NK-92 treated with Interleukin-12 subunit alpha and Interleukin-12 subunit beta, amount 100 ng/mL, for 24 hours (cell line): ENCODE data around the gene MATN3.
"Not testable (repeated sequence)": the region's sequence is repeated elsewhere in the genome, so short reads cannot be mapped to it uniquely, and the experiment has no call there.

ENCODE experiments used
- DNase-seq: peaks from one replicate; lab custom pipeline; 2025; lab: John Stamatoyannopoulos, UW

MATN3 gene

DNA sequence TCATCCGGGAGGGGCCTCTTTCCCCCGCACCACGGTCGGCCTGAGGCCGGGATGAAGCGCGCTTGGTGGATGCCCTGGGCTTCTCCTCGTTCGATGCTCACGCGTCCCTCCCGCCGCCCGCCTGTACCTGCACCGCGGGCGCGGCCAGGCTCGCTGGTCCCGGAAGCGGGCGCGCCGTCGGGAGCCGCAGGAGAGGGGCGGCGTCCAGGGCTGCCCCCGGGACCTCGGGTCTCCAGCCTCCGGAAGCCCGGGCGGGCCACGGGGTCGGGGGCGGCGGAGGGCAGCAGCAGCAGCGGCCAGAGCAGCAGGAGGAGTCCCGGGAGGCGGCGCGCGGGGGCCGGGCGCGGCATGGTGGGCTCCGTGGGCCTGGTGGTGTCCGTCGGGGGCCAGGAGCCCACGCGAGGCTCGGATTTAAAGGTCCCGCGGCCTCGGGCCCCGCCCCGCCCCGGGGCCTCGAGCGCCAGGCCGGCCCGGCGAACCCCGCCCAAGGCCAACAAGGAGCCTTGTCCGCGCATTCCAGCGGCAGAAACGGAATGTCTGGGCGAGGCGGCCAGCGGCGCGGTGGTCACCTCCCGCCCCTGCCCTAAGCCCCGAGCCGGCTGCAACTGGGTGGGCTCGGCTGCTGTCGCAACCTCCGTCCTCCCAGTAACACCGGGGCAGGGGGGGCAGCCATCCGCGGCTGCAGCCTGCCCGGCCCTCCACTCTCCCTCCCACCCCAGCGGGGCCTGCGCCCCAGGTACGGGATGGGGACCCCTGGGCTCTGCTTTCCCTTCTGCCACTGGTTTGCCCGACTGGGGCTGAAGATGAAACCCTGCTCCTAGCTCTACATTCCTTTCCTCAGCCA, at the start of gene MATN3:
TSS of gene MATN3 (minus strand) at position 387 of the 844 bp plus-strand sequence. CDS start at position 350, 37 bp downstream.
- DNase-seq, result no peak

- DNase-seq, result no peak
These were observed 49.5 kb upstream of the MATN3 start for GRCh38 chr2:20061940-20062339.

DNA sequence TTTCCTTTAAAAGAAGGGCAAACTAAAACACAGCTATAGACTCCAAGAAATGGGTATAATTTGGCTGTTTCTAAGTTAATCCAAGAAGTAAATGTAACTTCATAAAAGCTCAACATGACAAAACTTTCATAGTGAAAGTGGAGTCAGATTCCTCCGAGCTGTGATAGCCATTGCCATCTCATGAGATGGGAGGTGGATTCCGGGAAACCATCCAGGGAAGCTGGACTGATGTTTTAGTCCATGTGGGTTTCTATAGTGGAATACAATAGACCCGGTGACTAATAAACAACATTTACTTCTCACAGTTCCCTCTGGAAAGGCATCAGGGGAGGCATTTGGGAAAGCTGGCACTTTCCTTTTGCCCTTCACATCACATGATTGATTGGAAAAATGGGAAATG, 49.0 kb upstream of the MATN3 start:
- no peak for DNase-seq

GRCh38 chr2:20060106-20060505, 47.6 kb upstream of the MATN3 start:
- DNase-seq, result no peak

DNA sequence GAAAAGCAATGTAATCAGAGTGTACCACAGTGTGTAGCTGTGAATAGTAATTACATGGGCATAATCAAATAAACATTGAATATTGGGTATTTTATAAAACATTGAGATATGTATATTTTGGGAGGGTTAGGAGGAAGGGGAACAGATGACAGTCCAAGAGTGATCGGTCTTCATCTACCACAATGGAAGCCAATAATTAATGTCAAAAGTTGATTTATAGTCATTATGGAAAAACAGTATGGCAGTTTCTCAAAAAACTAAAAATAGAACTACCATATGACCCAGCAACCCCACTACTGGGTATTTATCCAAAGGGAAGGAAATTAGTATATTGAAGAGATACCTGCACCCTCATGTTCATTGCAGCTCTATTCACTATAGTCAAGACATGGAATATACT, 44.8 kb upstream of the MATN3 start:
- DNase-seq, result no peak

- DNase-seq, result no peak
These were observed 42.5 kb upstream of the MATN3 start for GRCh38 chr2:20054931-20055330.

GRCh38 chr2:20054119-20054518, 41.7 kb upstream of the MATN3 start:
- no peak for DNase-seq

GRCh38 chr2:20052861-20053281, 40.4 kb upstream of the MATN3 start:
- DNase-seq, result no peak

- no peak for DNase-seq
These were observed 39.9 kb upstream of the MATN3 start for GRCh38 chr2:20052229-20052851.

DNA sequence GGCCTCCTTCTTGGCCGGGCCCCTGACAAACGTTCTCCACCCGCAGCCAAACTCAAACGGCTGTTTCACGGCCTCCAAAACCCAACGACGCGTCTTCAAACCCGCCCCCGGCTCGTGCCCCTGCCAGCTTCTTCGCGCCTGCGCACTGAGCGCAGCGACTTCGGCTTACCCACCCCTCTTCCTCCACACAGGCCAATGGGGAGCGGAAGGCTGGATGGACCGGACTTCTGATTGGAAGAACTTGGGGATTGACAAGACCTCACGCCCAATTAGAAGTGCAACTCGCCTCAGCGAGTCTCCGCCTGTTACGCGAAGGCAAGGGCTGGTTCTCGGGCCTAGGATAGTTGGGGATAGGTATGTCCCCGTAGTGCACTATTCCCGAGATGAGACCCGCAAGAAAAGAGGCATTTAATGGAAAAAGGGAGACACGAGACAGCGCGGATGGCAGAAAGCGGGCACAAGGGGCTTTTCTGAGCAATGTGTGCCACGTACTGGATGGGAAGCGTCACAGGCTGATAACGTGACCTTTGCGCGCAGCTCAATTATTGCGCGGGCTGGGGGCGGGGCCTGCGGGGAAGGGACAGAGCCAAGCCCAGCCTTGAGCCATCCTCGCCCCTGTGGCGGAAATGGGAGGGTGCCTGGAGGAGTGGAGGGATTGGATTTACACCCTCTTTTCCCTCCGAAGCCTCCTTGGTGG, 39.2 kb upstream of the MATN3 start, which contains the start of gene LAPTM4A:
TSS of gene LAPTM4A (minus strand) at position 97 of the 697 bp plus-strand sequence. CDS start 108 bp downstream, outside the sequence.
- peak; percentile 95 for DNase-seq

- DNase-seq, result no peak
These were observed 38.4 kb upstream of the MATN3 start for GRCh38 chr2:20050646-20051531.

DNA sequence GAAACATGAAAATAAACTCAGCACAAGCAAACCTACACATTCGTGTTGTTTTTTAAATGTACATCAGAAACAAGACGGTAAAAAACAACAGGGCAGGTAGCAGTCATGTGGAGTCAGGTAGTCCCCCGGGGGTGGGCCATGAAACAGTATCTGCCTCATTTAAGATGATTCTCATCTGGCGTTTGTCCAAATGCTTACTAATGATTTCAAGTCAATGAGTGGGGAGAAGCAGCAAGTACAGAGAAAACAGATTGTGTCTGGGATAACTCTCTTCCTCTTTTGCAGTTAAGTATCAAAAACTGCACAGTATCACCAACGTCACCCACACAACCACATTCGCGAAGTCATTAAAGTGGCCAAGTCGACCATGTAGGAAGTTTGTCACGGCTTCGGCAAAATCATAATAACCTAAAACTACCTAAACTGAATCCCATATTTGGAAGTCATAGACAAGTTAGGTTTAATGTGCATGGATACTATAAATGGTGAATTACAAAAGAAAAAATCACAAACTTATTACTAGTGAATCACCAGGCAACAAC, 37.7 kb upstream of the MATN3 start:
- DNase-seq, result no peak

DNA sequence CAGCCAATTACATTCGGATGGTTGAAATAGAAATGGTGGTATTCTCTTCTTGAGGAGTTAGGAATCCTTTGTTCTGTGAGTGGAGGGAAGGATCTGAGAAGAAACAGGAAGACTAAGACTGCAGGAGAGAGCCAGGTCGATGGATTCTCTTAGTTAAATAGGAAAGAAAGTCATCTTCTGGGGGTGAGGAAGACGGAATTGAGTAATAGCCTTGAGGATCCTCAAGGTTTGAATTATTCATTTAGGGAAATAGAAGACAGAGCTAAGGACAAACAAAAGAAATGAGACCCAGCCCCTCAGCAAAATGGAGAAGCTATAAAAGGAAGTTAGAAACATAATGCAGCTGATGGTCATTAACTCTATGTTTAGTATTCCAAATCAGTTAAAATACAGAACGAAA, 37.2 kb upstream of the MATN3 start:
- DNase-seq, result no peak

- DNase-seq, result no peak
These were observed 36.3 kb upstream of the MATN3 start for GRCh38 chr2:20048488-20049448.

- not testable (repeated sequence) for DNase-seq
These were observed 33.3 kb upstream of the MATN3 start for GRCh38 chr2:20045712-20046292.

- DNase-seq, result no peak
These were observed 32.3 kb upstream of the MATN3 start for GRCh38 chr2:20044778-20045177.

GRCh38 chr2:20042531-20042930, 30.1 kb upstream of the MATN3 start:
- no peak for DNase-seq

DNA sequence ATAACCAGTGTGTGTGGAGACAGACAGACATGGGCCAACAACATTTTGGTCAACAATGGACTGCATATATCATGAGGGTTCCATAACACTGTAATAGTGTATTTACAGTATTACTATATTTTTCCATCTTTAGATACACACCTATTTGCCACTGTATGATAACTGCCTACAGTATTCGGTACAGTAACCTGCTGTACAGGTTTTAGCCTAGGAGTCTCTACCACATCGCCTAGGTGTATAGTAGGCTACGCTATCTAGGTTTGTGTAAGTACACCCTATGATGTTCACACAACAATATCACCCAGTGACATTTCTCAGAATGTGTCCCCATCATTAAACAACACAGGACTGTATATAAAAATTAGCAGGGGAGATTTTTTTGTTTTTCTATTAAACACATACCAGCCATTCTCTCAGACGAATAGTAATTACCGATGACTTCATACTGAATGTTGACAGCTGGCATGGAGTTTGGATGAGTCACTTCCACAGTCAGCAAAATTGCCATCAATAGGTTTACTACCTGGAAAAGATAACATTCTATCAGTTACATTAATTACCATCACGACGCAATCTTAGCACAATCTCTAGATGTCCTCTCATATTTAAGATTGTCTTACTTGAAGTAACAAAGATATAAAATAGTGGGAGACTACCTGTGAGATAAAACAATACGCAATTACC, 28.2 kb upstream of the MATN3 start:
- DNase-seq, result no peak

- DNase-seq, result no peak
These were observed 25.2 kb upstream of the MATN3 start for GRCh38 chr2:20037660-20038059.
